Measurements from ENCODE around the gene GMPPB. TPM values are rescaled to one million over a fixed set of nuclear protein-coding genes. Genes with fewer than 3 reads are reported as not detected.

GMPPB gene
- total and polyA plus RNA-seq, 9 of the 15 experiments (the other 6 are each of a cell fraction or from before 2014, with no cell fraction given), result 0.53 to 17.4 (median 8.1) TPM

DNA sequence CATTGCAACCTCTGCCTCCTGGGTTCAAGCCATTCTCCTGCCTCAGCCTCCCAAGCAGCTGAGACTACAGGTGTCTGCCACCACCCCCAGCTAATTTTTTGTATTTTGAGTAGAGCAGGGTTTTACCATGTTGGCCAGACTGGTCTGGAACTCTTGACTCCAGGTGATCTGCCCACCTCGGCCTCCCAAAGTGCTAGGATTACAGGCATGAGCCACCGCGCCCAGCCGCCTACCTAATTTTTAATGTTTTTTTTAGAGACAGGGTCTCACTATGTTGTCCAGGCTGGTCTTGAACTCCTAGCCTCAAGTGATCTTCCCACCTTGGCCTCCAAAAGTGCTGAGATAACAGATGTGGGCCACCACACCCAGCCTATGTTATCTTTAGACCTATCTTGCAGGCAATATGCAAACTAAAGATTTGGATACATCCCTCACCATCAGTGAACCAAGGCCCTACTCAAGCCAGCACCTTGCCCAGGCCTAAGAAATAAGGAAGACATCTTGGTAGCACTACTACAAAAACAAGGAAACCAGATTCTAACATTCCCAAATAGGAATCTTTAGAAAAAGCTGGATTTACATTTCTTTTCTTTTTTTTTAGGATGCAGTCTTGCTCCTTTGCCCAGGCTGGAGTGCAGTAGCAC lies 6.3 kb upstream of the GMPPB start:
- Histone ChIP-seq H4K20me1 (replicated peaks; ENCODE audit: control insufficient read depth, insufficient read depth, low read length) (no peaks in the 10 kb centered on the region), H3K4me3 (no peak overlapping the region), H3K9me3 (replicated peaks; ENCODE audit: control insufficient read depth, insufficient read depth, low read depth, low read length) (no peaks in the 10 kb centered on the region), H2AFZ (ENCODE audit: low read depth, low read length) (no peak overlapping the region), H3K27me3 (ENCODE audit: control insufficient read depth in 2 of 2, insufficient read depth in 2 of 2, low read length in 2 of 2) (no peaks in the 10 kb centered on the region), H3K79me2 (ENCODE audit: control insufficient read depth, insufficient read depth, low read length) (no peaks in the 10 kb centered on the region; the same call in 2 of the 3 replicates), H3K36me3 (ENCODE audit: control insufficient read depth, insufficient read depth, low read length) (peaks cover 76% of the 10 kb centered on the region), H3K4me2 (ENCODE audit: insufficient read depth, low read length) (no peak overlapping the region), H3K27ac (ENCODE audit: extremely low read depth, low read depth, low read length) (no peak overlapping the region), H3K4me1 (replicated peaks in 1 of 2; ENCODE audit: control insufficient read depth in 2 of 2, insufficient read depth in 2 of 2, low read length in 2 of 2) (peaks cover under 1 to 2% of the 10 kb centered on the region in 2 experiments; a peak in 2 of 5 replicates), H3K9ac (ENCODE audit: insufficient read depth in 1 of 2, low read depth in 2 of 2, low read length in 2 of 2) (no peak overlapping the region), H3K9me1 (ENCODE audit: control insufficient read depth, insufficient read depth, low read length) (no peaks in the 10 kb centered on the region)
- FAIRE-seq (no peak), DNase-seq (ENCODE audit: extremely low read depth in 1 of 4, low spot score in 3 of 4) (no peak), ATAC-seq (no peak)
- BruUV-seq (replicated peaks), result no TSS peak
- CTCF ChIA-PET (ENCODE audit: low intra/inter-chr PET ratio), result no interaction called here
- POLR2A ChIA-PET, result interaction anchor here (1.0 to 1.6 kb wide), 2 partner anchors 14 to 200 kb away, joined by 4 read pairs; partner anchors contain the start of gene MON1A
- intact Hi-C loops (cut with micrococcal nuclease) (no loop called here), in situ Hi-C loops (cut with MboI) (no loop called here)
- 100% methylated on average over 4 of the region's 4 CpGs for WGBS (ENCODE audit: insufficient coverage, low coverage, missing lambda C conversion rate)
- TF ChIP-seq, protein P1, sequence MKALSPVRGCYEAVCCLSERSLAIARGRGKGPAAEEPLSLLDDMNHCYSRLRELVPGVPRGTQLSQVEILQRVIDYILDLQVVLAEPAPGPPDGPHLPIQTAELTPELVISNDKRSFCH (CRISPR knock-in tag; IDR thresholded peaks at IDR 0.05), result no peak
- TF ChIP-seq, protein P1 (tag; IDR thresholded peaks at IDR 0.05), result no peak
- TF ChIP-seq ZNF785 (CRISPR knock-in tag; IDR thresholded peaks at IDR 0.05) (no peak), TBP (optimal IDR thresholded peaks at IDR 0.05; ENCODE audit: low read depth, low read length) (peak; percentile 67), MTA2 (IDR thresholded peaks at IDR 0.05; ENCODE audit: low read depth) (no peak), FOXK1 (CRISPR knock-in tag; IDR thresholded peaks at IDR 0.05; ENCODE audit: borderline replicate concordance) (no peak), CBFA2T3 (IDR thresholded peaks at IDR 0.05) (0 out of 2 replicates have a peak, but pooled peaks have one; percentile 12), XRCC3 (IDR thresholded peaks at IDR 0.05) (no peak), ZNF239 (CRISPR knock-in tag; IDR thresholded peaks at IDR 0.05) (no peak), CSDE1 (IDR thresholded peaks at IDR 0.05) (no peak), RBM39 (optimal IDR thresholded peaks at IDR 0.05; ENCODE audit: low read depth, low read length) (no peak), RHOXF2B (CRISPR knock-in tag; conservative IDR thresholded peaks at IDR 0.05) (no peak), C11orf30 (IDR thresholded peaks at IDR 0.05; ENCODE audit: low read depth) (0 out of 2 replicates have a peak, but pooled peaks have one; percentile 5)
- TF ChIP-seq, protein P2, sequence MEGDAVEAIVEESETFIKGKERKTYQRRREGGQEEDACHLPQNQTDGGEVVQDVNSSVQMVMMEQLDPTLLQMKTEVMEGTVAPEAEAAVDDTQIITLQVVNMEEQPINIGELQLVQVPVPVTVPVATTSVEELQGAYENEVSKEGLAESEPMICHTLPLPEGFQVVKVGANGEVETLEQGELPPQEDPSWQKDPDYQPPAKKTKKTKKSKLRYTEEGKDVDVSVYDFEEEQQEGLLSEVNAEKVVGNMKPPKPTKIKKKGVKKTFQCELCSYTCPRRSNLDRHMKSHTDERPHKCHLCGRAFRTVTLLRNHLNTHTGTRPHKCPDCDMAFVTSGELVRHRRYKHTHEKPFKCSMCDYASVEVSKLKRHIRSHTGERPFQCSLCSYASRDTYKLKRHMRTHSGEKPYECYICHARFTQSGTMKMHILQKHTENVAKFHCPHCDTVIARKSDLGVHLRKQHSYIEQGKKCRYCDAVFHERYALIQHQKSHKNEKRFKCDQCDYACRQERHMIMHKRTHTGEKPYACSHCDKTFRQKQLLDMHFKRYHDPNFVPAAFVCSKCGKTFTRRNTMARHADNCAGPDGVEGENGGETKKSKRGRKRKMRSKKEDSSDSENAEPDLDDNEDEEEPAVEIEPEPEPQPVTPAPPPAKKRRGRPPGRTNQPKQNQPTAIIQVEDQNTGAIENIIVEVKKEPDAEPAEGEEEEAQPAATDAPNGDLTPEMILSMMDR (IDR thresholded peaks at IDR 0.05 in 2 of 3, conservative IDR thresholded peaks at IDR 0.05 in 1 of 3; ENCODE audit: insufficient read depth in 2 of 3, low read depth in 1 of 3, low read length in 3 of 3), result no peak
- TF ChIP-seq, protein P3, sequence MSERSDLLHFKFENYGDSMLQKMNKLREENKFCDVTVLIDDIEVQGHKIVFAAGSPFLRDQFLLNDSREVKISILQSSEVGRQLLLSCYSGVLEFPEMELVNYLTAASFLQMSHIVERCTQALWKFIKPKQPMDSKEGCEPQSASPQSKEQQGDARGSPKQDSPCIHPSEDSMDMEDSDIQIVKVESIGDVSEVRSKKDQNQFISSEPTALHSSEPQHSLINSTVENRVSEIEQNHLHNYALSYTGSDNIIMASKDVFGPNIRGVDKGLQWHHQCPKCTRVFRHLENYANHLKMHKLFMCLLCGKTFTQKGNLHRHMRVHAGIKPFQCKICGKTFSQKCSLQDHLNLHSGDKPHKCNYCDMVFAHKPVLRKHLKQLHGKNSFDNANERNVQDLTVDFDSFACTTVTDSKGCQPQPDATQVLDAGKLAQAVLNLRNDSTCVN (CRISPR knock-in tag; IDR thresholded peaks at IDR 0.05), result no peak
- TF ChIP-seq, protein P4, sequence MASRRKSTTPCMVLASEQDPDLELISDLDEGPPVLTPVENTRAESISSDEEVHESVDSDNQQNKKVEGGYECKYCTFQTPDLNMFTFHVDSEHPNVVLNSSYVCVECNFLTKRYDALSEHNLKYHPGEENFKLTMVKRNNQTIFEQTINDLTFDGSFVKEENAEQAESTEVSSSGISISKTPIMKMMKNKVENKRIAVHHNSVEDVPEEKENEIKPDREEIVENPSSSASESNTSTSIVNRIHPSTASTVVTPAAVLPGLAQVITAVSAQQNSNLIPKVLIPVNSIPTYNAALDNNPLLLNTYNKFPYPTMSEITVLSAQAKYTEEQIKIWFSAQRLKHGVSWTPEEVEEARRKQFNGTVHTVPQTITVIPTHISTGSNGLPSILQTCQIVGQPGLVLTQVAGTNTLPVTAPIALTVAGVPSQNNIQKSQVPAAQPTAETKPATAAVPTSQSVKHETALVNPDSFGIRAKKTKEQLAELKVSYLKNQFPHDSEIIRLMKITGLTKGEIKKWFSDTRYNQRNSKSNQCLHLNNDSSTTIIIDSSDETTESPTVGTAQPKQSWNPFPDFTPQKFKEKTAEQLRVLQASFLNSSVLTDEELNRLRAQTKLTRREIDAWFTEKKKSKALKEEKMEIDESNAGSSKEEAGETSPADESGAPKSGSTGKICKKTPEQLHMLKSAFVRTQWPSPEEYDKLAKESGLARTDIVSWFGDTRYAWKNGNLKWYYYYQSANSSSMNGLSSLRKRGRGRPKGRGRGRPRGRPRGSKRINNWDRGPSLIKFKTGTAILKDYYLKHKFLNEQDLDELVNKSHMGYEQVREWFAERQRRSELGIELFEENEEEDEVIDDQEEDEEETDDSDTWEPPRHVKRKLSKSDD (conservative IDR thresholded peaks at IDR 0.05; ENCODE audit: low read length), result no peak
- TF ChIP-seq, protein P5, sequence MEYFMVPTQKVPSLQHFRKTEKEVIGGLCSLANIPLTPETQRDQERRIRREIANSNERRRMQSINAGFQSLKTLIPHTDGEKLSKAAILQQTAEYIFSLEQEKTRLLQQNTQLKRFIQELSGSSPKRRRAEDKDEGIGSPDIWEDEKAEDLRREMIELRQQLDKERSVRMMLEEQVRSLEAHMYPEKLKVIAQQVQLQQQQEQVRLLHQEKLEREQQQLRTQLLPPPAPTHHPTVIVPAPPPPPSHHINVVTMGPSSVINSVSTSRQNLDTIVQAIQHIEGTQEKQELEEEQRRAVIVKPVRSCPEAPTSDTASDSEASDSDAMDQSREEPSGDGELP (CRISPR knock-in tag; IDR thresholded peaks at IDR 0.05; ENCODE audit: borderline replicate concordance), result no peak

Measured in K562 (cell line).